Activated CD8-positive, alpha-beta memory T cell treated with anti-CD3 and anti-CD28 coated beads for 24 hours (primary cell): ENCODE data around the gene SEPTIN11.

ENCODE experiments used
- DNase-seq: peaks from one replicate; pipeline ENCODE4 v3.0.0-alpha.2; 2020

The SEPTIN11 gene

DNA sequence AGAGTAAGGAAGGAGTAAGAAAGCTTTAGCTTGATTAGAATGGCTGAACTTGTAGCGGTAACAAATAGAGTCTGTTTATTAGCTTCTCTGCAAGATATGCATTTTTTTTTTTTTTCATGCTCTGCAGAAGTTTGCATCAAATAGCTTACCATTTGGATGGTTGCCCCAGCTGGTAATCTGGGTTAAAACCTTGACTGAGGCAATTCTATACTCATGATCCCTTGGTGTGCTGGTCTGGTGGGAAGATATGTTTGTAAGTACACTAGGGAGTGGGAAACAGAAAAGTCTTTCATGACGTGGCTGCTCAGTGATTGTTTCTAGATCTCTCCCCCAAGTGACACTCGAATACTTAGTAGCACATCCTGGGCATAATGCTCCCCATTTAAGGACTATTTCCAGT, 32.1 kb downstream of the SEPTIN11 start:
- no peak for DNase-seq

DNA sequence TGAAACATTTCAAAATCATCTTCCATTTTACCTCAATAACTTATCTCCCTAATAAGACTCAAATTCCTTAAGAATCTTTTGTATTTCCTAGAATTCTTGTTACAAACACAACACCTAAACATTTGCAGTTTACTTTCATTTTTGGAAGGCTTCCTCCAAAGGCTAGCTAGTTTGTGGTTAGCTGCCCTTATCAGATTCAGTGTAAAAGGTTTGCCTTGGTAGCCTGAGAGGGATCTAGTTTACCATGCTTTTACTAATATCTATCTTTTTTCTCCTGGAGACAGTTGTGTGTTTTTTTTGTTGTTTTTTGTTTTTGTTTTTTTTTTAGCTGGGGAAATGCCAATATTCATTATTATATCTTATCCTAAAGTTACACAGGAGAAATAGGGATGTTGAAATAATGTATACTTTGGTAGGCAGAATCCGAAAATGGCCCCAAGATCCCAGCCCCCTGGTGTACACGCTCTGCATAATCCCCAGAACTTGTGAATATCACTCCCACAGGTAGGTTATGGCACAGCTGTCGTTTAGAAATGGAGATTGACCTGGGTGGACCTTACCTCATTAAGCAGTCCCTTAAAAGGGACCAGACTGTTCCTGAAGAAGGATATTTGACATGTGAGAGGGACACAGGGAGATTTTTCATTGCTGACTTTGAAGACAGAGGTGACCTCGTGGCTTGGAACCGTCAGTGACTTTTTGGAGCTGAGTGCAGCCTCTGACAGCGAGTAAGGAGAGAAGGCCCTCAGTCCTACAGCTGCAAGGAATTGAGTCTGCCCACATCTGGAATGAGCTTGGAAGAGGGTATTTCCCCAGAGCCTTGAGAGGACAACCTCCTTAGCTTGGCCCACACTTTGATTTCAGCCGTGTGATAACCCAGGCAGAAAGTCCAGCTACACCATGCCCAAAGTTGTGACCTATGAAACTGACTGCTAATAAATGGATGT, 33.4 kb downstream of the SEPTIN11 start:
- DNase-seq = no peak

DNA sequence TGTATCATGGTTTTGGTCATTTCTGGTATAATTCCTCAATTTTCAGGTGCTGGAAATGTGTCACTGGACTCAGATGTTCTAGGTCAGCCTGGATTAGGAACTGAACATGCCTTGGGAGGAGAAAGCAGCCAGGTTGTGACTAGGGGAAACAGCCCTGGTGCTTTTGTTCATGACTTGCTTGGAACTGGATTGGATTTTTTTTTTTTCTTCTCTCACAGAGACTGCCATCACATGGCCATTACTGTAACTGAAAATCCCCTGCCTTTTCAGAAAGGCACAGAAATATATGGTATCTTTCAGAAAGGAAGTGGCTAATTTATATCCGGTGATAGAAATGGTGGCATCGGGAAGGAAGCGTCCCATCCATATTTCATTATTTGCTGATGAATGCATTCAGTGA, 34.6 kb downstream of the SEPTIN11 start:
- no peak for DNase-seq

DNA sequence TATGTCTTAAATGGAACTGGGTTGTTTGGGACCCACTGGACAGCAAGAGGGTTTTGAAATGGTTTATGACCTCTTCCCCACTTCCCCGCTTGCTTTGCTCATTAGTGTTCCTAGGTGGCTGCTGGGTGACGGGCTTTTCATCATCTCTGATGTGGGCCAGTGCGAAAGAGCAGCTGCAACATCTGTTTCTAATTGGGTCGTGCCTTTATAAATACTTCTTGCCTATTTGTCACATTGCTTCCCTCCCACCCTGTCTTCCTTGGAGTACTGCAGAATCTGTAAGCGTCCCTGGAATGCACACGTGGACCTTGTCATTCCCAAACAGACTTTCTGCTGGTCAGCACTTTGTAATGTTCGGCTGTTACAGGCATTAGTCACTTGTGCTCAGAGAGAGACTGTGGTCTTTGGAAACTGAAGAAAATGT, 35.2 kb downstream of the SEPTIN11 start:
- DNase-seq = no peak

DNA sequence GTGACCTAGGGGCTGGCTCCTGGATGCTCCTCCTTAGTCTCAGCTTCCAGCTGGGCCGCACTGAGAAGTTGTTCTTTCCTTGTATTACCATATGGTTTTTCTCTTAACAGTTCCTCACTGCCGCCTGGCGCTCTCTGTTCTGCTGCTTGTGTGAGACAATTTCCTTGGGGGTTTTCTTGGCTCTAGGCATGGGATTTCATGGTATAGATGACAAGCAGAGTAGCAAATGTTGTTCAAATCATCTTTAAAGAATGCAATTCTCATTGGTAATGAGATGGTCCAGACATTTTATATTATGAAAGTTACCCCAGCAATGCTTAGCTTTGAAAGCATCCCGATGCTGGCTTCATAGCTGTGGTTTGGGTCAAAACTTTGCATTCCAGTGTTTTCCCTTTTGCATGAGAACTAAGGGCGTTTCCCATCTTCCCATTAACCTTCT, 37.6 kb downstream of the SEPTIN11 start:
- no peak for DNase-seq

DNA sequence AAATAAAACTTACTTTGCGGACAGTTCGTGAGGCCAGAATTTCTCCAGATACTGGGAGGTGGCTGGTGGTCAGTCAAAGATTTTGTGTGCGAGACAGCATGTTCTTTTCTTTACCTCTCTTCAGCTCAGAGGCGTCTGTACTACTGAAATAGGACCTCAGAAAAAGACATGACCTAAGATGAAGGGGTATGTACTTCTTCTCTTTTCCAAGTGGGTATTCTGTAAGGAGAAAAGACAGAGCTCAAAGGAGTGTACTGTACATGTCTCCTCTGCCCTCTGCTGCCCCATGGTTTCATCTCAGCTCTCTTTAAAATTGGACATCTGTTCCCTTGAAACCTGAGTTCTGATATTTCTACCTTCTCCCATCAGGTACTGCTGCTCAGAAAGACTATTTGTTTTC, 38.1 kb downstream of the SEPTIN11 start:
- no peak for DNase-seq

DNA sequence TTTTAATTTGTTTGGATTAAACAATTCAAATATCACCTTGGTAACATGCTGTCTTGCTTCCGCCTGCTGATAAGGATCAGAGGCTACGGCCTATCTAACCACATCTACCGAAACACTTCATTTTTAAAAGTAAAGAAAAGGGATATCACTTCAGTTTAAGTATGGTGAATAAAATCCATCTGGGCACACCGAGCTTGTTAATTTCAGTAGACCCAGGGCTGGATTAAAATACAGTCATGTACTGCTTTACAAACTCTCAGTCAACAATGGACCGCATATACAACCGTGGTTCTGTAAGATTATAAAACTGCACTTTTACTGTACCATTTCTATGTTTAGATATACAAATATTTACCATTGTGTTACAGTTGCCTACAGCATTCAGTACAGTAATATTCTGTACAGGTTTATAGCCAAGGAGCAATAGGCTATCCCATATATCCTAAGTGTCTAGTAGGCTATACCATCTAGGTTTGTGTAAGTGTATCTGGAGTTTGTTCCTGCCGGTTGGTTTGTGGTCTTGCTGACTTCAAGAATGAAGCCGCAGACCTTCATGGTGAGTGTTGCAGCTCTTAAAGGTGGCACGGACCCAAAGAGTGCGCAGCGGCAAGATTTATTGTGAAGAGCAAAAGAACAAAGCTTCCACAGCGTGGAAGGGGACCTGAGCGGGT, 40.0 kb downstream of the SEPTIN11 start:
- DNase-seq = peak; percentile 74

DNA sequence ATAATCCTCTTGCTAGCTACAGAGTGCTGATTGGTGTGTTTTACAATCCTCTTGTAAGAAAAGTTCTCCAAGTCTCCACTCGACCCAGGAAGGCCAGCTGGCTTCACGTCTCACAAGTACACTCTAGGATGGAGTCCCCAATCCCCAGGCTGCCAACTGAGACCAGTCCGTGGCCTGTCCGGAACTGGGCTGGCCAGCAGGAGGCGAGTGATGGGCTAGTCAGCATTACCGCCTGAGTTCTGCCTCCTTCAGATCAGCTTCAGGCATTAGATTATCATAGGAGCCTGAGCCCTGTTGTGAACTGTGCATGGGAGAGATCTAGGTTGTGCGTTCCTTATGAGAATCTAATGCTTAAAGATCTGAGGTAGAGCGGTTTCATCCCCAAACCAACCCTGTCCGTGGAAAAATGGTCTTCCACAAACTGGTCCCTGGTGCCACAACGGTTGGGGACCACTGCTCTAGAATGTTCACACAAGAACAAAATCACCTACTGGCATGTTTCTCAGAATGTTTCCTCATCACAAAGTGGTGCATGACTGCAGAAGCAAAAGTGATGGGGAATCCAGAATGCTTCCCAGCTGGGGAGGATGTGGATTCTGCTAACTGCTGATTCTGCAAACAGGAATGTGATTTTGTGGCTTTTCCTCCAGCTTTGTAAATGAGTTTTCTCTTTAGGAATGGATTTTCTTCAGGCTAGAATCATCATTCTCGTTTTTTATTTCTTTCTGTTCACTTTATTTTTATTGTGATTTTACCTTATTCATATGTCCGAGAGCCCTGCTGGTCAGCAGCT, 40.9 kb downstream of the SEPTIN11 start:
- no peak for DNase-seq

DNA sequence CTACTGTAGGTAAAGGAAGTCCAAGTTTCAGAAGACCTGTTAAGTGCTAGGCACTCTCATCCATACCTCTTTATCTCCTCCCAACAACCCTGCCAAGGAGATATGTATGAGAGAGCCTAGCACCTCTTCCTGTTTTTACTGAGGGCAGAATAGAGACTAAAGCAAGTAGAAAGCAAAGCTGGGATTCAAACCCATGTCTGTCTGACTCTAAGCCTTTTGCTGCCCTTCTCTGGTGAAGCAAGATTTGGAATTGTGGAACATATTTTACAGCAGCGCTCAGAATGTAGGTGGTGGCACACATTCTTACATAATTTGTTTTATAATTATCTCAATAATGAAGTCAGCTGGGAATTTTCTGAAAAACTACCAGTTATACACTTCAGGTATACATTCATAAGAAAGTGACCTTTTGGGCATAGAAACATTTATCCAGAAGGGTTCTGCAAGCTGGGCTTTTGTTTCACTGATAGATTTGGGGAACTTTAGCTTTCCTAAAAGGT, 41.7 kb downstream of the SEPTIN11 start:
- no peak for DNase-seq

DNA sequence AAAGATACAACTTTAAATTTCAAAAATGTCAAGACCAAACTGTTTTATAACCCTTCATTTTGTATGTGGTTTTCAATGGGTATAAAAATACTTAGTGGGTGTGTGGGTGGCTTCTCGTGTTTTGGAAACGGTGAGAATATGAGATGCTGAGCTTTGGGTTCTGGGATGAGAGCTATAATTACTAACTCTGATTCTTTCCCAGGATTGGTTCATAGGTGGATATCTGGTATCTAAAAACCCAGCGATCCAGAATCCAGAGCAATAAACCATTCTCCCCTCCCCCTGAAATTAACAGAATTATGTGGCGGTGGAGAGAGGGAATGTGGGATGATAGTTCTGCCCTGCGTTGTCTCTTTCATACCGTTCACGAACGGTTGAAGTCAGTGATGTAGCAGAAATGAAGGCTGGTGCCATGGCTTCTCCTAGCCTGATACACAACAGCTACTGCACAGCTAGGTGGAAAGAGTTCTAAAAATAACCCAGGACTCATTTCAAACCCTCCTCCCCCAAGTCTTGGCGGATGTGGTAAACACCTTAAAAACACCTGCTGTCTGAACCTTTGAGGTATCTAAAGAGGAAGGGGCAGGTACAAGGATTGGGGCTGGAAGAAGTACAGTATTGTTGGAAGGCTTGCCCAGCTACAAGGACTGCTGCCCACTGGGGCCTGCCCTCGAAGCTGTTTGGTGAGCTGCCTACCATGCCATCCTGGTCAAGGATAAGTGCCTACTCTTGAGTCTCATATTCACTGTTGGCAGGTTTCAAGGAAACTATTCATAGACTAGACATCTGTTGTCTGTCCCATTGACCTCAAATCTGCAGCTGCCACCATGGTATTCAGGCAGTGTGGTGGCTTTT, 44.5 kb downstream of the SEPTIN11 start:
- DNase-seq = peak; percentile 79

DNA sequence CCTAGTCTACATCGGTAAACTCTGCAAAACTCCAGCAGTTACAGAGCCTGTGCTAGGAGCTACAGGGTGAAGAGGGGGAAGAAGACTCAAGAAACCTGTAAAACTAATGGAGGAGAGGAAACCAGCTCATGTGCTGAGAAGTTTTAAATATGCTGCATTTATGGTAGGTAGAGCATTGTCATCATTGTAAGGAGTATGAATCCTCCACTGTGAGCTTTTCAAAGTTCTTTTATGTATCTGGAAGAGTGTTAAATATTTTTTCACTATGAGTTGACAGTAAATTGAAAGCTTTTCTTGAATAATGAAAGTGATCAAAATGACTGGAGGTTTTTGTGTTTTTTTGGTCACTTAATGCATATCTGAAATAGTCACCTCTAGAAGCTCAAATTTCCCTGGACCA, 46.2 kb downstream of the SEPTIN11 start:
- no peak for DNase-seq

DNA sequence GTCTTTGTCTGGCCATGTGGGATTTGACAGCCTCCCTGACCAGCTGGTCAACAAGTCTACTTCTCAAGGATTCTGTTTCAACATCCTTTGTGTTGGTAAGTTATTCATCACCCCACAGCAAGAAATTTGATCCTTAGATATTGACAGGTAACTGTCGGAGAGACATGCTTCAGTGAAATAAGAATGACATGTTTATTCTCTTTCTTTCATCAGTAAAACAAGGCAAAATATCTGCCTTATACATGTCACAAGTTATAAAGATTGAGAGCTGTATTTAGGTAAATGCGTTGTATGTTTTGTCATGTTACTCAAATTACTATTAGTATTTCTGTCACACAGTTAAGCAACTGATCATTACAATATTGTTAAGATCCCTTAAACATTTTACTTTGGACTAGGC, 46.9 kb downstream of the SEPTIN11 start:
- no peak for DNase-seq

DNA sequence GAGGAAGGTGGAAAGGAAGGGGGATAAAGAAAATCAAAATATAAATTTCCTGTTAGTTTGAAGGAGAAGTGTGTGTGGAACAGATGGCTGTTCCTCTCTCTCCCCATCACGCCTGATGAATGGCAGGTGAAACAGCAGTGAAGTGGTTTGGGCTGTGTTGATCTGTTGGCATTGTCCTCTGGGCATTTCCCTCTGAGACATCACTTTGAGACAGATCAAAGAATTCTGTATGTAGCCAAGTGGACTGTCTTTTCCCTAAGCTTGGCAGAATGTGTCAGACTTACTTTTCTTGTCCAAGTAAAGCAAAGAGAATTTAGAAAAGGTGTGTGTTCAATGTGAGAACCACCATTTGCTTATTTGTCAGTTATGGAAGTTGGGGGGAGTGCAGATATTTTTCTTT, 47.5 kb downstream of the SEPTIN11 start:
- DNase-seq = no peak

DNA sequence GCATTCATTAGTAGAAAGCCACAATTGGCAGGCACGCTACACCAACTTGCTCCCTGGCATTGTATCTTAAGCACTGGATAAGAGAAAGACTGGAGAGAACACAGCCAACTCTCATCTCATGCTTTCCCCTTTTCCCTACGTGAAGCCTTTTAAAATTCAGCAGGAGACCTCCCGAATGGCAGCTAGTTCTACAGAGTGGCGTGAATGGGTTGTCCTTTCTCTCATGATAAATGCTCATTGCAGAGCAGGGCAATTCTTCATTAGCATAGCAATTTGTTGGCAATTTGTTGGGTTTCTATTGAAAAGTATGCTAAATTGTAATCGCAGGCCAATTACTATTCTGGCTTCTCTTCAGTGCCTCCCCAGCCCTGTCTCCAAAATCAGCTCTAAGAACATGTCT, 48.0 kb downstream of the SEPTIN11 start:
- no peak for DNase-seq

DNA sequence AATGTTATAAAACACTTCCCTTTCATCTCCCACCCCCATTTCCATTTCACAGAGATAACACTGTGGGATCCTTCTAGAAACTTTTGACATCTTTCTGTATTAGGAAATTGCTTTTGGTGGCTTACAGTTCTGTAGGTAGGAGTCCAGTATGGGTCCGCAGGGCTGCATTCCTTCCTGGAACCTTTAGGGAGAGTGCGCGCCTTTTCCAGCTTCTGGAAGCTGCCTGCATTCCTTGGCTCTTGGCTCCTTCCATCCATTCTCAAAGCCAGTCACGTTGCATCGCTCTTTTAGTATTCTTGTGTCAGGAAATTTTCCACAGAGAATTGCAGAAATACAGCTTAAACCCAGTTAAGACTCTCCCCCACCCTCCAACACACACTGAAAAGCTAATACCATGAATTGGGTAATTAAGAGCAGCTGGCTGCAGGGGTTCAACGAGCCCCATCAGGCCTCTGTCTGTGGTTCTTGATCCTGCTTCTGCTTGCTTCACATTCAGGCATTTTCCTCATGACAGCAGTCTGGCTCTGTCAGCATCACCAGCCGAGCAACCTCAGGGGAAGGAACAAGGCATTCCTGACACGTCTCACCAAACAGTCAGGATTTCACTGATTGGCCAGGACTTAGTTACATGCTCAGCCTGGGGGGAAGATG, 48.8 kb downstream of the SEPTIN11 start:
- DNase-seq = no peak
